K562 (cell line): ENCODE data around the gene CMIP. TPM values are rescaled to one million over a fixed set of nuclear protein-coding genes. Genes with fewer than 3 reads are reported as not detected.
A peak's percentile ranks its signal among the peaks of the same experiment; 100 is the strongest.

Experiments
- ATAC-seq: fragments of 200-7000 bp; cut with Tn5 transposase; 3 replicates; pipeline ENCODE4 v1.9.1; 2020; ENCODE audit warnings: moderate library complexity
- BruUV-seq: library from RNA; stranded (reverse); fragments of 400-500 nt; replicated peaks from 2 replicates; lab custom pipeline; 2021; lab: Mats Ljungman, UMichigan
- CTCF ChIA-PET: fragments of 300-600 bp; formaldehyde crosslinking; extraction: SDS; loops from one replicate; lab custom pipeline; 2021; ENCODE audit warnings: low intra/inter-chr PET ratio; lab: Yijun Ruan, JAX
- POLR2A ChIA-PET: fragments of 300-600, 350-650 bp; sonication (Branson Sonifier 250); formaldehyde crosslinking; extraction: SDS; loops from one replicate; lab custom pipeline; 2021; ENCODE audit warnings: antibody characterized with exemption, inconsistent platforms; lab: Yijun Ruan, JAX
- DNase-seq, 4 experiments: peaks; one replicate each; pipeline versions ENCODE4 v3.0.0 to v3.0.0-alpha.2; 2011 to 2018; ENCODE audit warnings: low spot score in 3 of 4, mixed read lengths in 3 of 4; ENCODE audit errors: extremely low read depth in 1 of 4
- FAIRE-seq: peaks from 2 replicates; lab custom pipeline; 2011; peaks lifted over from hg19 to GRCh38; lab: Jason Lieb, UNC
- H2AFZ ChIP-seq: 2 replicates; pipeline ENCODE4 v1.6.0; 2011; ENCODE audit warnings: low read depth, low read length, control low read depth, inconsistent platforms
- H3K27ac ChIP-seq: fragments of 200-600 bp; 3 replicates; pipeline ENCODE4 v1.8.0; 2011; ENCODE audit warnings: low read depth, mild to moderate bottlenecking, control low read depth, inconsistent platforms, low read length, moderate library complexity, mixed read lengths; ENCODE audit errors: extremely low read depth
- H3K27me3 ChIP-seq, 2 experiments: fragments of 300-600 bp in 1 of 2; 2 replicates in 1 of 2; 3 replicates in 1 of 2; pipeline versions ENCODE4 v1.6.0 to v1.8.0; 2011; ENCODE audit warnings: inconsistent platforms in 2 of 2, low read length in 2 of 2, mild to moderate bottlenecking in 1 of 2, mixed read lengths in 1 of 2, moderate library complexity in 1 of 2; ENCODE audit not compliant: control insufficient read depth in 2 of 2, insufficient read depth in 2 of 2
- H3K36me3 ChIP-seq: fragments of 300-600 bp; 3 replicates; pipeline ENCODE4 v1.8.0; 2011; ENCODE audit warnings: mild to moderate bottlenecking, low read length, inconsistent platforms; ENCODE audit not compliant: control insufficient read depth, insufficient read depth
- H3K4me1 ChIP-seq, 2 experiments: fragments of 200-600 bp in 1 of 2; replicated peaks in 1 of 2; 2 replicates in 1 of 2; 3 replicates in 1 of 2; pipeline versions ENCODE4 v1.5.1 to v1.8.0; 2011; ENCODE audit warnings: inconsistent platforms in 2 of 2, low read length in 2 of 2, mild to moderate bottlenecking in 1 of 2, mixed read lengths in 1 of 2, moderate library complexity in 1 of 2; ENCODE audit not compliant: control insufficient read depth in 2 of 2, insufficient read depth in 2 of 2
- H3K4me2 ChIP-seq: 2 replicates; pipeline ENCODE4 v1.6.1; 2011; ENCODE audit warnings: low read length, control low read depth, inconsistent platforms, mixed read lengths; ENCODE audit not compliant: insufficient read depth
- H3K4me3 ChIP-seq: fragments of 200-600 bp; sonication (generic), shearing (Covaris generic); 2 replicates; pipeline ENCODE4 v1.5.1; 2016; ENCODE audit warnings: control low read depth, inconsistent platforms
- H3K79me2 ChIP-seq: fragments of 200-600 bp; 3 replicates; pipeline ENCODE4 v1.8.0; 2011; ENCODE audit warnings: low read length, inconsistent platforms; ENCODE audit not compliant: control insufficient read depth, insufficient read depth
- H3K9ac ChIP-seq, 2 experiments: 2 replicates each; pipeline versions ENCODE4 v1.6.0 to v1.6.1; 2011; ENCODE audit warnings: low read depth in 2 of 2, low read length in 2 of 2, control low read depth in 1 of 2, inconsistent platforms in 1 of 2, mild to moderate bottlenecking in 1 of 2, mixed read lengths in 1 of 2; ENCODE audit not compliant: insufficient read depth in 1 of 2
- H3K9me1 ChIP-seq: one replicate; pipeline ENCODE4 v1.6.0; 2011; ENCODE audit warnings: inconsistent platforms, mild to moderate bottlenecking, low read length, moderate library complexity; ENCODE audit not compliant: control insufficient read depth, insufficient read depth
- H3K9me3 ChIP-seq: replicated peaks from 2 replicates; pipeline ENCODE4 v1.5.1; 2011; ENCODE audit warnings: low read depth, low read length, inconsistent platforms; ENCODE audit not compliant: control insufficient read depth, insufficient read depth
- H4K20me1 ChIP-seq: replicated peaks from 2 replicates; pipeline ENCODE4 v1.6.1; 2011; ENCODE audit warnings: low read length, inconsistent platforms, mixed read lengths; ENCODE audit not compliant: control insufficient read depth, insufficient read depth
- FUS ChIP-seq: fragments of 200-400 bp; formaldehyde crosslinking; optimal IDR thresholded peaks from 2 replicates; pipeline ENCODE3; 2017; ENCODE audit warnings: low read depth, low read length
- NFYB ChIP-seq: IDR thresholded peaks from 2 replicates; pipeline ENCODE4 v1.6.1; 2011; ENCODE audit warnings: mild to moderate bottlenecking, moderate library complexity; ENCODE audit not compliant: insufficient read length; ENCODE audit errors: extremely low read depth
- POLR2G ChIP-seq: fragments of 200-400 bp; formaldehyde crosslinking; IDR thresholded peaks from 2 replicates; pipeline ENCODE4 v1.6.1; 2017; ENCODE audit warnings: low read depth, mild to moderate bottlenecking, antibody characterized with exemption, low read length, moderate library complexity
- ZFP1 ChIP-seq: fragments of 450-650 bp; formaldehyde crosslinking; IDR thresholded peaks from 2 replicates; pipeline ENCODE4 v1.4.0; 2020; ENCODE audit warnings: mild to moderate bottlenecking, mixed read lengths
- WGBS: fragments of 100-300 bp; shearing (Covaris generic); methylation state at CpG from one replicate; pipeline ENCODE4 v1.1.6; 2016; ENCODE audit warnings: low coverage, mixed read lengths; ENCODE audit not compliant: insufficient coverage; ENCODE audit errors: missing lambda C conversion rate; 5-methylcytosine and 5-hydroxymethylcytosine counted together
- in situ Hi-C: fragments of 300-500 bp; cut with MboI; formaldehyde crosslinking; loops from 4 replicates; pipeline ENCODE4 v1.15.0; 2018; ENCODE audit warnings: inconsistent platforms, mixed read lengths
- intact Hi-C: fragments of 100-400 bp; cut with micrococcal nuclease; formaldehyde crosslinking; loops from 2 replicates; pipeline ENCODE4 v1.14.2; 2022
- polyA plus RNA-seq, 8 experiments: library from polyadenylated mRNA; depleted of rRNA in 4 of 8; stranded (reverse) in 5 of 8; unstranded in 3 of 8; fragments of >200 nt; fragmentation: Nextera tagmentation in 2 of 8; fragmentation: Illumina TruSeq in 1 of 8; extraction: Ambion mirVana in 2 of 8; extraction: Trizol in 1 of 8; gene quantifications; 2 replicates each; pipeline versions ENCODE4 v1.2.1 to v1.2.3, GENCODE V29; 2011 to 2014; ENCODE audit warnings: inconsistent platforms in 1 of 8, missing spikeins in 1 of 8
- total RNA-seq, 7 experiments: library from RNA; depleted of rRNA in 6 of 7; stranded (reverse); fragments of >200 nt in 6 of 7; fragmentation: Illumina TruSeq in 2 of 7; extraction: Trizol in 2 of 7; gene quantifications; 2 replicates each; pipeline versions ENCODE4 v1.2.1 to v1.2.3, GENCODE V29; 2011 to 2021; ENCODE audit warnings: low replicate concordance in 1 of 7

The CMIP gene
- total and polyA plus RNA-seq, 9 of the 15 experiments (the other 6 are each of a cell fraction or from before 2014, with no cell fraction given), result 0.94 to 82.5 (median 10.3) TPM

- Histone ChIP-seq H3K9ac (peak overlapping the region in 1 of 2 experiments; percentile 68; a peak in 1 of 4 replicates), H4K20me1 (peaks cover 16% of the 10 kb centered on the region; the same call in 1 of the 2 replicates), H3K36me3 (peaks cover 50% of the 10 kb centered on the region; the same call in 2 of the 3 replicates), H3K79me2 (0 out of 3 replicates have a peak, but pooled peaks cover 7% of the 10 kb centered on the region), H3K4me2 (no peak overlapping the region), H3K9me3 (no peaks in the 10 kb centered on the region), H3K4me3 (no peak overlapping the region), H3K27me3 (no peaks in the 10 kb centered on the region), H3K4me1 (peaks cover 0 to 25% of the 10 kb centered on the region in 2 experiments; a peak in 3 of 5 replicates), H3K9me1 (peaks cover 8% of the 10 kb centered on the region), H2AFZ (no peak overlapping the region), H3K27ac (no peak overlapping the region)
- TF ChIP-seq ZFP1 (CRISPR knock-in tag) (no peak), POLR2G (0 out of 2 replicates have a peak, but pooled peaks have one; percentile 25), NFYB (no peak), FUS (no peak)
- BruUV-seq, result no TSS peak
- peak; percentile 25; the same call in 2 of the 3 replicates for ATAC-seq
- FAIRE-seq, result no peak
- no peak for DNase-seq
- intact Hi-C loops (no loop called here), in situ Hi-C loops (no loop called here)
- POLR2A ChIA-PET, result no interaction called here
- WGBS, result 81% methylated on average over 5 of the region's 12 CpGs
- CTCF ChIA-PET, result no interaction called here
These were observed 240.3 kb downstream of the CMIP start for GRCh38 chr16:81684901-81685300.
